CD4-positive, alpha-beta T cell (primary cell): ENCODE measurements around the gene PHF23. TPM values are rescaled to one million over a fixed set of nuclear protein-coding genes. Genes with fewer than 3 reads are reported as not detected.

Experiments
- ATAC-seq: fragments of 200-7000 bp; cut with Tn5 transposase; one replicate; pipeline ENCODE4 v1.10.0; 2022; ENCODE audit warnings: mild to moderate bottlenecking; ENCODE audit not compliant: poor library complexity
- CTCF ChIA-PET: fragments of 350-600 bp; sonication (Branson Sonifier 250); formaldehyde crosslinking; loops from one replicate; lab custom pipeline; 2021; ENCODE audit warnings: antibody characterized with exemption, inconsistent platforms; lab: Charles Lee
- POLR2A ChIA-PET: fragments of 350-600 bp; sonication (Branson Sonifier 250); formaldehyde crosslinking; loops from one replicate; lab custom pipeline; 2021; ENCODE audit warnings: antibody characterized with exemption, inconsistent platforms; lab: Charles Lee
- DNase-seq, 14 experiments: peaks; one replicate each; pipeline ENCODE4 v3.0.0-alpha.2; 2013 to 2020; ENCODE audit warnings: mixed read lengths in 2 of 14
- H3K27ac ChIP-seq, 2 donors: one replicate each; pipeline versions ENCODE4 v1.5.1 to v1.7.0; 2013; ENCODE audit warnings: low read length in 2 of 2, low read depth in 1 of 2, mild to moderate bottlenecking in 1 of 2
- H3K27me3 ChIP-seq, 2 experiments: 1 replicate in 1 of 2; 2 replicates in 1 of 2; pipeline versions ENCODE4 v1.6.1 to v1.7.0; 2013; ENCODE audit warnings: low read length in 2 of 2, control low read depth in 1 of 2, mild to moderate bottlenecking in 1 of 2, moderate library complexity in 1 of 2; ENCODE audit not compliant: insufficient read depth in 2 of 2, control insufficient read depth in 1 of 2
- H3K36me3 ChIP-seq: one replicate; pipeline ENCODE4 v1.6.1; 2013; ENCODE audit warnings: low read length, control low read depth; ENCODE audit not compliant: insufficient read depth
- H3K4me1 ChIP-seq: one replicate; pipeline ENCODE4 v1.6.1; 2013; ENCODE audit warnings: low read length, control low read depth; ENCODE audit not compliant: insufficient read depth
- H3K4me3 ChIP-seq: one replicate; pipeline ENCODE4 v1.5.1; 2013; ENCODE audit warnings: mild to moderate bottlenecking, low read length, moderate library complexity
- H3K9me3 ChIP-seq, 2 experiments: 1 replicate in 1 of 2; 2 replicates in 1 of 2; pipeline versions ENCODE4 v1.6.1 to v1.7.0; 2013; ENCODE audit warnings: low read length in 2 of 2, mild to moderate bottlenecking in 2 of 2, control low read depth in 1 of 2, moderate library complexity in 1 of 2; ENCODE audit not compliant: control insufficient read depth in 1 of 2, insufficient read depth in 1 of 2
- H3K27ac Mint-ChIP-seq: one replicate; pipeline ENCODE4 v1.8.0; 2020; ENCODE audit warnings: mixed read lengths
- H3K27me3 Mint-ChIP-seq: one replicate; pipeline ENCODE4 v1.8.0; 2021; ENCODE audit warnings: mixed read lengths
- H3K36me3 Mint-ChIP-seq: one replicate; pipeline ENCODE4 v1.8.0; 2021; ENCODE audit warnings: low read depth, mixed read lengths
- H3K4me1 Mint-ChIP-seq: one replicate; pipeline ENCODE4 v1.8.0; 2021; ENCODE audit warnings: low read depth, mixed read lengths
- H3K4me3 Mint-ChIP-seq: one replicate; pipeline ENCODE4 v1.8.0; 2020; ENCODE audit warnings: mild to moderate bottlenecking, mixed read lengths
- H3K9me3 Mint-ChIP-seq: one replicate; pipeline ENCODE4 v1.8.0; 2020; ENCODE audit warnings: mixed read lengths
- CTCF ChIP-seq: fragments of 200-600 bp; IDR thresholded peaks from one replicate; pipeline ENCODE4 v1.8.0; 2022; ENCODE audit warnings: antibody characterized with exemption, mild to moderate bottlenecking
- intact Hi-C, 2 experiments: fragments of 100-400 bp; cut with DNase I in 1 of 2; cut with micrococcal nuclease in 1 of 2; formaldehyde crosslinking; loops; one replicate each; pipeline versions ENCODE4 v1.15.1 to v1.9.0; 2023 to 2025; cut with DNase I, micrococcal nuclease
- total RNA-seq, 174 experiments: library from RNA in 2 of 174; stranded (reverse) in 2 of 174; gene quantifications; one replicate each; pipeline ENCODE4 v1.2.3 and lab custom pipeline; 2021 to 2026

The PHF23 gene
- total RNA-seq, 2 experiments from 2014 or later = 4.5 to 5.1 TPM

GRCh38 chr17:7222972-7223292 is 16.3 kb downstream of the PHF23 start:
- Histone ChIP-seq H3K9me3 (no peaks in the 10 kb centered on the region), H3K27me3 (no peaks in the 10 kb centered on the region), H3K36me3 (peaks cover 58% of the 10 kb centered on the region), H3K4me1 (peaks cover 36% of the 10 kb centered on the region), H3K4me3 (no peak overlapping the region), H3K27ac (no peak overlapping the region)
- no peaks in the 10 kb centered on the region for H3K27me3 Mint-ChIP-seq
- no peaks in the 10 kb centered on the region for H3K9me3 Mint-ChIP-seq
- intact Hi-C loops = loop anchor here in 1 of 2 experiments (5.0 kb wide), 1 partner anchor 84 kb away; the partner anchor contains the start of gene EIF5A
- no peak for ATAC-seq
- ChIA-PET POLR2A (interaction anchor here (1.5 to 13.1 kb wide), 2 partner anchors 15 to 114 kb away, joined by 3 to 234 read pairs; partner anchors contain the start of genes ACAP1, DVL2, GABARAP and PHF23), CTCF (no interaction called here)
- peaks cover 39% of the 10 kb centered on the region for H3K36me3 Mint-ChIP-seq
- no peak overlapping the region for H3K4me3 Mint-ChIP-seq
- TF ChIP-seq CTCF = no peak
- no peak overlapping the region for H3K27ac Mint-ChIP-seq
- no peak for DNase-seq
- peaks cover 30% of the 10 kb centered on the region for H3K4me1 Mint-ChIP-seq

GRCh38 chr17:7222093-7222971 is 16.9 kb downstream of the PHF23 start:
- H3K36me3 ChIP-seq = peaks cover 55% of the 10 kb centered on the region
- Mint-ChIP-seq H3K9me3 (no peaks in the 10 kb centered on the region), H3K4me3 (peak overlapping the region; percentile 34), H3K27me3 (no peaks in the 10 kb centered on the region), H3K36me3 (peaks cover 37% of the 10 kb centered on the region), H3K4me1 (peaks cover 35% of the 10 kb centered on the region), H3K27ac (no peak overlapping the region)
- peaks cover 41% of the 10 kb centered on the region for H3K4me1 ChIP-seq
- DNase-seq = peak in 1 of 14 experiments; percentile 15
- ChIA-PET CTCF (interaction anchor here (1.1 to 3.4 kb wide), 3 partner anchors 13 to 74 kb away, joined by 3 to 19 read pairs (median 3); partner anchors contain the start of gene DVL2), POLR2A (interaction anchor here (1.0 to 13.1 kb wide), 3 partner anchors 15 to 114 kb away, joined by 3 to 234 read pairs (median 4); partner anchors contain the start of genes ACAP1, DVL2, GABARAP and NEURL4)
- TF ChIP-seq CTCF = no peak
- H3K9me3 ChIP-seq = no peaks in the 10 kb centered on the region
- H3K4me3 ChIP-seq = no peak overlapping the region
- ATAC-seq = no peak
- H3K27me3 ChIP-seq = no peaks in the 10 kb centered on the region
- intact Hi-C loops = loop anchor here in 1 of 2 experiments (5.0 kb wide), 1 partner anchor 85 kb away; the partner anchor contains the start of gene EIF5A
- peak overlapping the region in 1 of 2 donors; percentile 13 for H3K27ac ChIP-seq

- no peak overlapping the region for H3K4me3 ChIP-seq
- H3K27ac ChIP-seq = peak overlapping the region; percentile 13 to 72
- no peak for DNase-seq
- H3K27ac Mint-ChIP-seq = no peak overlapping the region
- H3K4me3 Mint-ChIP-seq = peak overlapping the region; percentile 95
- no peak for TF ChIP-seq CTCF
- H3K36me3 ChIP-seq = peaks cover 48% of the 10 kb centered on the region
- ATAC-seq = no peak
- H3K27me3 Mint-ChIP-seq = no peaks in the 10 kb centered on the region
- intact Hi-C loops = loop anchor here (2.0 to 5.0 kb wide), 2 partner anchors 75 to 86 kb away; partner anchors contain the start of gene EIF5A (in 1 of the 2)
- H3K27me3 ChIP-seq = no peaks in the 10 kb centered on the region
- H3K4me1 ChIP-seq = peaks cover 47% of the 10 kb centered on the region
- ChIA-PET POLR2A (interaction anchor here (1.0 to 13.1 kb wide), 8 partner anchors 16 to 258 kb away, joined by 3 to 234 read pairs (median 6); partner anchors contain the start of genes ACAP1, CTDNEP1, DVL2 and ELP5), CTCF (interaction anchor here (0.6 to 3.4 kb wide), 19 partner anchors 11 to 176 kb away, joined by 3 to 31 read pairs (median 4); partner anchors contain the start of genes ACAP1, CTDNEP1, DVL2 and ELP5)
- no peaks in the 10 kb centered on the region for H3K9me3 Mint-ChIP-seq
- peaks cover 29% of the 10 kb centered on the region for H3K36me3 Mint-ChIP-seq
- H3K4me1 Mint-ChIP-seq = peaks cover 39% of the 10 kb centered on the region
- no peaks in the 10 kb centered on the region for H3K9me3 ChIP-seq
Measured at GRCh38 chr17:7221278-7222092, 17.8 kb downstream of the PHF23 start.
